Activated CD8-positive, alpha-beta memory T cell treated with anti-CD3 and anti-CD28 coated beads, Interleukin-2, amount 50 U/mL, for 24 hours (primary cell): ENCODE results near the gene LYRM2.

Experiments used
- DNase-seq: peaks from one replicate; pipeline ENCODE4 v3.0.0-alpha.2; 2020; ENCODE audit errors: extremely low read depth

The LYRM2 gene

DNA sequence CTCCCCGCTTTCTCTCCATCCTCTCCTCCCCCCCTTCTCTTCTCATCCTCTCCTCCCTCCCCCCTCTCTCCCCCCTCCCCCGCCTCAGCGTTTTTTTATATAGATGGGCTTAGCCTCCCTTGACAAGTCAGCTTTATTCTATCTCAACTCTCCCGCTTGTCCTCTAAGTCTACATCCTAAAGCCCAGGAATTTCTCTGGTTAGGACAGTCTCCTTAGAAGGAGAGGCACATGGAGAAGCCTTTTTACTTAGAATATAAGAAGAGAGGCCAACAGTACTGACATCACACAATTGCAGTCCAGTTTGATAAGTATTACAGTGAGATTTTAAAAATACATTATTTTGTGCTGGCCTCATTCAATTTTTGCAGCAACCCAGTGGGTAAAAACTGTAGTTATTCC, 83.5 kb downstream of the LYRM2 start:
- no peak for DNase-seq

DNA sequence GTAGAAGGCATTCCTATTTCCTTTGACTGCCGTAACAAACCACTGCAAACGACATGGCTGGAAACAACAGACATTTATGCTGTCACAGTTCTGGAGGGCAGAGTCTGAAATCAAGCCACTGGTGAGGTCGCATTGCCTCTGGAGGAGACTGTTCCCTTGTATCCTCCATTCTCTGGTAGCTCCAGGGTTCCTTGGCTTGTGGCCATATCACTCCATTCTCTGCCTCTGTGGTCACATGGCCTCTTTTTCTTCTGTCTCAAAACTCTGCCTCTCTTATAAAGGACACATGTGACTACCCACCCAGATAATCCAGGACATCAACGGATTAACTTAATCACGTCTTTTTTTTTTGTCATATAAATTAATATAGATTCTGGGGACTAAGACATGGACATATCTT, 84.4 kb downstream of the LYRM2 start:
- DNase-seq: no peak

DNA sequence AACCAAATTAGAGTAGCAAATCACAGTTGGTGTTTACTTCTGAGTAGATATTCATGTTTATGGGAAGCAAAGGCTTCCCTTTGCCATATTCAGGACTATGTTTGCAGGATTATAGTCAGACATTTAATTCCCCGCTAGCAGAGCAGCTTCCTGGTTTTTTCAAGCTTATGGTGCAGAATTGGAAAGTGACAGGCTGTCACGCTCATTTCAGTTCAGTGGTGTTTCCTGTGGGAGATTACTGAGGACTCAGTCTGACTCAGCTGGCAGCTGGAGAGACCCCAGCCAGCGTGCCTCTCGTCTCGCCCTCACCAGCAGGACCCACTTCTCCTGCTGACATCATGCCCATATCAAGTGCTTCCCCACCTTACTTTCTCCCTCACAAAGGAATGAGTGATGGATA, 85.1 kb downstream of the LYRM2 start:
- DNase-seq: no peak

DNA sequence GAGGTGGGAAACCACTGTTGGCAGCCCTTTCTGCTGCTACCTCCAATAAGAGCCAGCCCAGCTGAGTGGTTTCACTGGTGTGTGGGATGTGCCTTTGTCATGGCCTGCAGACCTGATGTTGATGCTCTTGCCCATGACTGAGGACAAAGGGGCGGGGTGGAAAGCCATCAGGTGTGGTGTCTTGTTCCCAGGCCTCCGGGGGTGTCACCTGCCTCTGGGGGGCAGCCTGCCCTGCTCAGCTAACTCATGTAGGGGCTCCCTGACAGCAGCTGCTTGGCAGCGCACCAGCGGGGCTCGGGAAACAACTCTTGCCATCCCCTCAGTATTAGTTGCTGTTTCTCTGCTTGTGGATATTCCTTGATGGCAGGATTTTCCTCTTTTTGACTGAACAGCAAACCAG, 91.3 kb downstream of the LYRM2 start:
- DNase-seq: no peak

DNA sequence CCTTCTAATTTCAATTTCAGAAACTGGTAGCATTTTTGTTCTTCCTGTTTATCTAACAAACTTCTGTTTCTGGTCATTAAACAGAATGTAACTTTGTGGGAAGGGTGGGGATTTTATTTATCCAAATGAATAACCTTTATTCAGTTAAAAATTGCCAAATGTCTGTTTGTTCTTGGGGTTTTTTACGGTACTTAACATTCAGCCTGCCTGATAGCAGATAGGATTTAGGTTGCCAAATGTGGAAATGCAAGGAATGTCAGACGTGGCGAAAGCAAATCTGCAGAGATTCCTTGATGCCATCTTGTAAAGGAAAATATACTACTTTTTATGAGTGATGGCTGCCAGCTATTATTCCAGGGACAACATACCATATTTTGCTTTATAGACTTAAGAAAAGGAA, 95.7 kb downstream of the LYRM2 start:
- no peak for DNase-seq

DNA sequence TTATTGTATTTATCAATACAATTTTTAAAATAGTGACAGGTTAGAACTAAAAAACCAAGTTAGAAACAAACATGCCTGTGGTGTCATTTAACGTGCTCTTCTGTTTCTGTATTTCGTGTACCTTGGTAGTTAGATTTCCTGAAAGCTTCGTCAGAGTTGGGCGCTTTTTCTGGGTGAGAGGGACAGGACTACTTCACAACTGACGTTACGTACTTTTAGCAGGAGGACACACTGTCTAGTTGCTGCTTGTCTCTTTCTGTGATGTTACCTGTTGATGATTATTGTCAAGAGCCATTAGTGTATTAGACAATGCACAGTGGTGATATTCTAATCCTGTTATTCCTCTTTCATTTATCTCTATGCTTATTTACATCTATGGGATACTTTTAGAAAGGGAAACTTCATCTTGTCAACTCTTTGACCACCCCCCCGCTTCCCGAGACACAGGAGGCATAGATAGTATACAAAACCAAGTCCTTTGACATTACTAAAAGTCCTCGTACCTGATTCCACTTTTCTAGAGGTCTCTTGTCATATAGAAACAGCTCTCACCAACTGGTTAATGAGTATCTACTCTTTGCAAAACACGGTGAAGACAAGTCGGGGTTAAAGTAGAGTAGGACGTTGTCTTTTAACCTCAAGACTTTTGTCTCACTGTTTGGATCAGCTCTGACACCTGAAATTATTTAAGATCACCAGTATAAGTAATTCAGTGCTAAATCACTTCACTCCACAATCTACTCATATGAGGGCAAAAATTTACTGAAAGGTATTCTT, 96.3 kb downstream of the LYRM2 start:
- no peak for DNase-seq

DNA sequence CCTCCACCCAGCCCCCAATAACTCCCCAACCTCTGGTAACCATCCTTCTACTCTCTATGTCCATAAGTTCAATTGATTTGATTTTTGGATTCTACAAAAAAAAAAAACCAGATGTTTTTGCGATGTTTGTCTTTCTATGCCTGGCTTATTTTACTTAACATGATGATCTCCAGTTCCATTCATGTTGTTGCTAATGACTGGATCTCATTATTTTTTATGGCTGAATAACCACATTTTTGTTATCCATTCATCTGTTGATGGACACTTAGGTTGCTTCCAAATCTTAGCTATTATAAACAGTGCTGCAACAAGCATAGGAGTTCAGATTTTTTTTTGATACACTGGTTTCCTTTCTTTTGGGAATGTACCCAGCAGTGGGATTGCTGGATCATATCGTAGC, 98.8 kb downstream of the LYRM2 start:
- no peak for DNase-seq

DNA sequence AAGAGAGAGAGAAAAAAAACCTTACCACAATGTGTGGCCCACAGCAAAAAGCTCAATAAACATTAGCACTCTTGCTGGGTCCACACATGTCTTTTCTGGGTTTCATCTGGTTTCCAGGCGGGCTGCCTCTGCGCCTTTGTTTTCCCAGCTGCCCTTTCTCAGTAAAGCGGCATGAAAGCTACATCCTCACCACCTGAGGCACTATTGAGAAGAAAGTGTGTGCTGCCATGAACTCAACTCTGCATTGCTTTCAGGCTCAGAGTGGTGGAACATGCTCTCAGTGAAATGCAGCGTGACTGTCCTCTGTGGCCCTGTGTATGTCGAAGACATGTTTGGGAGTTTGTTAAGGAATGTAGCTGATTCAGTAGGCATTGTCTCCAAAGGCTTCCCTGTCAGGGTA, 102.3 kb downstream of the LYRM2 start:
- no peak for DNase-seq

DNA sequence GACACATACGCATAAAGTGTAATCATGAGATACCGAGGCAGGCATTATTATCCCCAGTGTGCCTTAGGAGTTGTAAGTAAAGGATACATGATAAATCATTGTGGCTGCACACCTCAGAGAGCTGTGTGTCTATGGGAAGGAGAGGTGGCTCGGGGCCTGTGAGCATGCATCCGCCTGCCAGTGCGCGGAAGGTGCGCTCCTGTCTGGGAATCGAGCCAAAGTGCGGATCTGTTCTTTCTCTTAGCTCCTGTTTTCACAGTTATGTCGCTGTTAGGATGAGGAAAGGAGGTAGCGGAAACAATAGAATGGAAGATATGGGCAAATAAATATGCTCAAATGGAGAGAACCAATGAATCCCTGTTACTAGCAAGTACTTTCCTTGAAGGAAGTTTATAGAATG, 107.6 kb downstream of the LYRM2 start:
- DNase-seq: no peak

DNA sequence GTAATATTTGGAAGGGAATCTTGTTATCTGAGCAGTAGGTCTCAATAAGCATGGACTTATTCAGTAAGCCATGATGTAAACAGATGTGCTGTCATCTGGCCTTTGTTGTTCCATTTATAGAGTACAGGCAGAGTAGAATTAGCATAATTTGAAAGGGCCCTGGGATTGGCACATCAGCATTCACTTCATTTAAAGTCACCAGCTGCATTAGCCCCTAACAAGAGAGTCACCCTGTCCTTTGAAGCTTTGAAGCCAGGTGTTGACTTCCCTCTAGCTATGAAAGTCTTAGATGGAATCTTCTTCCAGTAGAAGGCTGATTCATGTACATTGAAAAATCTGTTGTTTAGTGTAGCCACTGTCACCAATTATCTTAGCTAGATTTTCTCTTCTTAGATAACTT, 109.7 kb downstream of the LYRM2 start:
- DNase-seq: no peak

DNA sequence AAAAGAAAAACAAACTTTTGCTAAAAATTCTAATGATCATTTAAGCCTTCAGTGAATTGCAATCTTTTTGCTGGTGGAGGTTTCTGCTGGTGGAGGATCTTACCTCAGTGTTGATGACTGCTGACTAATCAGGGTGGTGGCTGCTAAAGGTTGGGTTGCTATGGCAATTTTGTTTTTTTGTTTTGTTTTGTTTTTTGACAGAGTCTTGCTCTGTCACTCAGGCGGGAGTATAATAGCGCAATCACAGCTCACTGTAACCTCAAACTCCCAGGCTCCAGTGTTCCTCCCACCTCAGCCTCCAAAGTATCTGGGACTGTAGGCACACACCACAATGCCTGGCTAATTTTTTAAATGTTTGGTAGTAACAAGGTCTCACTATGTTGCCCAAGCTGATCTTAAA, 110.9 kb downstream of the LYRM2 start:
- no peak for DNase-seq

DNA sequence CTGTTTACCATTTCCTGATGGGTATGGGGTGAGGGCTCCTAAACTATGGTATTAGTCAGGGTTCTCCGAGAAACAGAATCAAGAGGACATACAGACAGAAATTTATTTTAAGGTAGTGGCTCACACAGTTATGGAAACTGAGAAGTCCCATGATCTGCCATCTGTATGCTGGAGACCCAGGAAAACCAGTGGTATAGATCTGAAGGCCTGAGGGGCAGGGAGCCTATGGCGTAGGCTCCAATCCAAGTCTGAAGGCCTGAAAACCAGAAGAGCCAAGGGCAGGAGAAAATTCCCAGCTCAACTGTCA, 112.0 kb downstream of the LYRM2 start:
- no peak for DNase-seq

DNA sequence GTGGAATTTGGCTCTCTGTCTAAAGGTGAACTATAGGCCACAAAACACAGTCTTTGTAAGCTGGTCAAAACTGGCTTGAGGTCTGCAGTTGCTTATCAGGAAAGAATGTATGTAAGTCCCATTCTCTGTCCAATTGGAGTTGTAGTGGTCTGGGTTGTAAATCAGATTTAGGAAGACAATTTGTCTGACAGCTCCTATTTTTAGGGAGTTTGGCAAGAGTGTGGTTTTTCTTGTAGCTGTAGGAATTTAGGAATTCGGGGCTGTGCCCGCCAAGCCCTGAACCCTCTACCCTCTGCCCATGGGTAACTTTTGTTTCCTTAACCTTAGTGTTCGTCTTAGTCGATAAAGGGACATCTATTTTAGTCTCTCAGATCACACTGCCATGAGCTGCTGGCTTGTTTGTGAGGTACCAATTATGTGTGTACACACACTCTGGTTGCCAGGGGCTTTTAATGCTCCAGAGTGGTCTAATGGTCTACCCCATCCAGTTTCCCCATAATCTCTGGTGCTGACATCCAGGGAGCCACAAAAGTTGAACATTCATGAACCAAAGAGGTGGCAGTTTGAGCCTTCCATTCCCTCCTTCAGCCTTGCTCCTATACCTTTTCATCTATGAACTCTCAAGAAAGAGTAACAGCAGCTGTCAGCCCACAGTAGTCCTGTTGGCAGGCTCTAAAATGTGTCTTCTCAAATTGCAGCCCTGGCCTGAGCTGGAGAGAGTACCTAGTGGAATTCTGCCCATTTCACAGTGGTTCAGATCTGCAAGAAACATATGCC, 112.6 kb downstream of the LYRM2 start:
- no peak for DNase-seq

DNA sequence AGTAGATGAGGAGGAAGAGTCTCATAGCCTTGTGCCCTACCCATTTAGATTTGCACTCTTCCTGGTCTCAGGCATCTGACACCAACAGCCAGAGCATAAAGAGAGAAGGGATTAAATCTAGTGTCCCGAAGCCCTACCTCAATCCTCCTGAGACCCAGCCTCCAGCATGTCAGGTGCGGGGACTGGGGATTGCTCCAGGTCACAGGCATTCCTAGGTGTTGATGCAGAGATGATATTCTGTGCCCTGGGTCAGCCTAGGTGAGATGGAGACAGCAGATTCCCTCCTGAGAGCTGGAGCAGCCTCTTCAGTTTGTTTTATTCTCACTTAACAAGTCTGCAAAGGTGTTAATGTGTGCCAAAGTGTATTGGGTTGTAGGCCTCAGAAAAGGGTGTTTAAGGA, 115.8 kb downstream of the LYRM2 start:
- DNase-seq: no peak

DNA sequence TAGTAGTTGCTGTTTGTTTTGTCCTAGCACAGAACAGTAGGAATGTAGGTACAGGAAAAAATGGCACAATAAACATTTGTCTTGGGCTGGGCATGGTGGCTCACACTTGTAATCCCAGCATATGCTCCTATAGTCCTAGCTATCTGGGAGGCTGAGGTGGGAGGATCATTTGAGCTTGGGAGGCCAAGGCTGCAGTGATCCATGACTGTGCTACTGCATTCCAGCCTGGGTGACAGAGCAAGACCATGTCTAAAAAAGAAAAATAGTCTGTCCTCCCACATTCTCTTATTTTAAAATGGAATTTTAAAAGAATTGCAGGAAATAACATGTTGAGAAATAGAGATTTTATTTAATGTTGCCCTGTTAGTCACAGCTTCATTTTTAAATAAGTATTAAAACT, 117.8 kb downstream of the LYRM2 start:
- DNase-seq: no peak

DNA sequence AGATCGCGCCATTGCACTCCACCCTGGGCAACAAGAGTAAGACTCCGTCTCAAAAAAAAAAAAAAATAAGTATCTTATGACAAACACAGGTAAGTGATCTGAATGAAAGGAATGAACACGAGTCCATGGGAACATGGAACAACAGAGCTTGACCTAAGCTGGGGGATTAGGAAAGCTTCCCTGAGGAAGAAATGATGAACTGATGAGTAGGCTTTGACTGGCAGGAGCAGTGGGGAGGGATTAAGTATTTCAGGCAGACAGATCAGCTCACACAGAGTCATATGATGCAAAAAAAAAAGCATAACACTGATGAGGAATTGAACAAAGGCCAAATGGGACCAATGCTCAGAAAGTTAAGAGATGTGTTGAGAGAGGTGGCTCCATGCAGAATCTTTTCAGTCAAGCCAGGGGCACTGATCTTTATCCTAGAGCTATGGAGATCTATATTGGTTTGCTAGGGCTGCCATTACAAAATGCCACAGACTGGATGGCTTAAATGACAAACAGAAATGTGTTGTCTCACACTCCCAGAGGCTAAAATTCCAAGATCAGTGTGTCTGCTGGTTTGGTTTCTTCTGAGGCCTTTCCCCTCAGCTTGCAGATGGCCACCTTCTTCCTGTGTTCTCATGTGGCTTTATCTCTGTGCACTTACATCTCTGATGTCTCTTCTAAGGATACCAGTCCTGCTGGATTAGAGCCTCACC, 120.0 kb downstream of the LYRM2 start:
- DNase-seq: no peak
